GM21367 (cell line): Measurements from ENCODE around the gene TRPM1.

Experiments
- ATAC-seq: cut with Tn5 transposase; IDR thresholded peaks from one replicate; pipeline ENCODE4 v1.9.1; 2021; ENCODE audit not compliant: unreplicated experiment

The TRPM1 gene

DNA sequence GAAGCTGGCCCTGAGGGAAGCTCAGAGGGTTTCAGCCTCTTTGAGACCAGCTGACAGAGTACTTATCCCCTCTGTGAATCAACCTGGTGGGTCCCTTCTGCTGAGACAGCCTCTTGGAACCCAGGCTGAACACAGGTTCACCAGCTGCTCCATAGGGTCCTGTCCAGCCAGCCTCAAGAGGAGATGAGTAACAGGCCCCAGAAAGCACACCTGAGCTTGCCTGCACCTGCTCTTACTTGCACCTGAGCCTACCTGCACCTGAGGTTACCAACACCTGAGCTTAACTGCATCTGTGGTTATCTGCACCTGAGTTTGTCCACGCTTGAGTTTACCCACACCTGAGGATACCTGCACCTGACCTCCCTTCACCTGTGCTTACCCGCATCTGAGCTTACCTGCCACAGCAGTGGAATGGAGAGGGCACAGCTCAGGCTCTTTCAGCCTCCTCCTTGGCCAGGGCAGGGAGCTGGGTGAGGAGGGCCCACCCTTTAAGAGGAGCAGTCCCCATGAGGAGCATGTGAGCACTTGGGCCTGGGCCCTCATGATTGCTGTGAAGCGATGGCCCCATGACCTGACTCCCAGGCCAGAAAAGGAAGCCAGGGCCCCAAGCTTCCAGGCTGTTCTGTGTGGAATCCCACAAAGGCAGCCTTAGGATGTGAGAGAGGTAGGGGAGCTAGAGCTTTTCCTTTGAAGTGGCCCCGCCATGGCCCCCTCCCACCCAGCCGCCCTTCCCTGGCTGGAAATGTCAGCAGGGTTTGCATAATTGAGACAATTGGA lies at the start of gene TRPM1:
Gene TRPM1, minus strand, starts transcription at position 464 of the 777 bp plus-strand sequence. CDS start 20,370 bp downstream, outside the sequence.
- no peak for ATAC-seq

- ATAC-seq, result no peak
Measured at GRCh38 chr15:31150732-31151231, 49.3 kb upstream of the TRPM1 start.

GRCh38 chr15:31149987-31150386 lies 48.5 kb upstream of the TRPM1 start:
- ATAC-seq, result no peak

- ATAC-seq, result no peak
Measured at GRCh38 chr15:31149088-31149505, 47.6 kb upstream of the TRPM1 start.

DNA sequence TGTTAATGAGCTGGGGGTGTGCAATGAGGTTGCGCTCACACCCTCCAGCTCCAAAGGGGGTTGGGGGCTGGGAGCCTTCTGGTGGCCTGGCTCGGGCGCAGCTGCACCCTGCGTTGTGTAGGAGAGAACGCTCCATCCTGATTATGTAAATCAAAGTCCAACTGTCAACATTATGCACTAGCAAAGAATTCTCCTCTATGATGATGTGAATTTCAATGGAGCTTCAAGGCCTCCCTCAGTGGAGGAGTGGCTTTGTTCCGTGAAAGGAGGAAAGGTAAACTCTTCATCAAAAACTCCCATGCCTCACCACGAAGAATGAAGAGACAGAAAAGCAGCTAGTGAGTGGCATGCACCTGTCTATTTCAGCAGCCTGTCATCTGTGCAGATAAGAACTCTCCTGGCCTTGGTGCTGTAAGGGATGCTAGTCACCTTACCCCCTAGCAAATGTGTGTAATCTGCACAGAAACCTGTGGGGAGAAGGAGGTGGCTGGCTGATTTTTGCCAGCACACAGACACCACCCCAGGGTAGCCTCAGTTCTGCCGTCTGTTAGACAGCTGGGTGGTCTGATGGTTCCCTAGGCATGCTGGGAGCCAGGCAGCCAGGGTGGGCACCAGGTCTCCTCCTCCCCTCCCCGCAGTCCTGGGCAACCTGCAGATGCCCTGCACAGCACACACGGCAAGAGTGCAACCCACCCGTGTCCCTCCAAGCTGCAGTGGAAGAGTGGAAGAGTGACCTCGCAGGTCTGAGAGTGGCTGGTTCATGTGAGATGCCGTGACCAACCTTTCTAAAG lies 47.0 kb upstream of the TRPM1 start:
- ATAC-seq, result no peak

- no peak for ATAC-seq
Measured at GRCh38 chr15:31147944-31148296, 46.4 kb upstream of the TRPM1 start.

DNA sequence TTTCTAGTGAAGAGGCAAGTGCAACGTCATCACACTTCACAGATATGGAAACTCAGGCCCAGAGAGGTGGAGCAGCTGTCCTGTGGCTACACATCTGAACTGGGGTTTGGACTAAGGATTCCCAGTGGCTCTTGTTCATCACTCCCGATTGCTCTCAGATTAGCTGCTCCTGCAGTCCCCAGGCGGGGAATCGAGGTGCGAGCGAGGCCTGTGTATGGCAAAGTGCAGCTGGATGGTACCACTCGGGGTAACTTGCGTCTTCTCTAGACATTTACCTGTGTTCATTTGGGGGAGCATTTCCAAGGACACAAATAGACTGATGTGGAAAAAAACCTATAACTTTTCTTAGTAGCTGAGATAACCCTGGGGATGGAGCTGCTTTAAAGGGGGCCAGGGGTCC lies 45.9 kb upstream of the TRPM1 start:
- no peak for ATAC-seq

- no peak for ATAC-seq
Measured at GRCh38 chr15:31145271-31145911, 43.9 kb upstream of the TRPM1 start.

GRCh38 chr15:31141792-31142191 lies 40.3 kb upstream of the TRPM1 start:
- no peak for ATAC-seq

DNA sequence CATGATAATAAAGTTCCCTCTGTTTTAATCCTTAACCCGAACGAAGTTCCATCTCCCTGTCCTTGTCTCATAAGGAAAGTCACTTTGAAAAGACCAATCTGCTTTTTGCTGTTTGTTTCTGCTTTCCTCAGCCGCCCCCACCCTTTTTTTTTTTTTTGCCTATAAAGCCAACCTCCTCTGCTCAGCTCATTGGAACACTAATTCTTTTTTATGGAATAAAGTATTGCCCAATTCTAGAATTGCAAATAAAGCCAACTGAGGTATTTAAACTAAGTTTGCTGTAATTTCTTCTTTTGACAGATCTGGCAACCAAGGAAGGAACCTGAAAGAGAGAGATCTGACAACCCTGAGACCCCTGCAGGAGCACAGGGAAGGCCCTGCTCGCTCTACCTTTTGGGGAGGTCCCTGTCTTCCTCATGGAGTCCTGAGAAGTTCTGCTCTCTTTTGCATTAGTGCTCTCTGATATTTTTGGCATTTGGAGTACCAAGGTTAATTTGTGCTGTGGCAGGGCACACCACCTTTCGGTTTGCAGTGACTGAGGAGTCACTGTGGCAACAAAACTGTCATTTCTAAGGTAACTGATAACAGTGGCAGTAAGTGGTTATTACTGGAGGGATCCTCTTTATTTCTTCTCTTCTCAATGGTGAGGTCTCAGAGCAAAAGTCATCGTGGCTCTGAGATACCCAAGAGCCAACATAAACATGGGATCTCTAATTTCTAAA lies 35.2 kb upstream of the TRPM1 start:
- no peak for ATAC-seq

- ATAC-seq, result no peak
Measured at GRCh38 chr15:31136016-31136415, 34.5 kb upstream of the TRPM1 start.

DNA sequence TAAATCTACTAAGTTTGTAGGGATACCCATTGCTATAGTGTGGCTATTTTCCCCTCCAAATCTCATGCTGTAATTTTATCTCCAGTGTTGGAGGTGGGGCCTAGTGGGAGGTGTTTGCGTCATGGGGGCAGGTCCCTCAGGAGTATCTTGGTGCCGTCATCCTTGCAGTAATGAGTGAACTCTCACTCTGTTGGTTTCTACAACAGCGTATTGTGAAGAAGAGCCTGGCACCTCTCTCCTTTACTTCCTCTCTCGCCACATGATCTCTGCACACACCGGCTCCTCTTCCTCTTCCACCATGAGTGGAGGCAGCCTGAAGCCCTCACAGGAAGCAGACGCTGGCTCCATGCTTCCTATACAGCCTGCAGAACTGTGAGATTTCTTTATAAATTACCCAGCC lies 34.0 kb upstream of the TRPM1 start:
- no peak for ATAC-seq

GRCh38 chr15:31133890-31134289 lies 32.4 kb upstream of the TRPM1 start:
- no peak for ATAC-seq

DNA sequence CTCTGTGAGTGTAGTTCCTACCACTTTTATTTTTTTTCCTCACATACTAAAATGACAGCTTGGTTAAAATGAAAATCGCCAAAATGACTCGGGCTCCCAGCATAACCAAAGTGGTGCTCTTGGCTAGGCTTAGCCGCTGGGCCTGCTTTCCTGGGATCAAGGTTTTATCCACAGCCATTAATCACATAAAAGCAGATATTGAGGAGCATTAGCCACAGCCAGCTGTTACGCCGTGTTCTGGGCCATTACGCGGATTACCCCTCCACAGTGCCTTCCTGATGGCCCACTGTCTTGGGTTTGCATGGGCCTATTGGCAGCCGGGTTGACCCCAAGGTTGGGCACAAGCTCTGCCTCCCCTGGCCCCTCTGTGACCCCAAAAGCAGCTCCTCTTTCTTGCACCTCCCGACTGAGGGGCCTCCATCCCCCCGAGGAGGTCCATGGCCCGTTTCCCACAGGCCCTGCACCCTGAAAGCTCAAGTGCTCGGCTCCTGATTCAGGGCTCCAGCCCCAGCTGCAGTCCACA lies 30.4 kb upstream of the TRPM1 start:
- no peak for ATAC-seq

- ATAC-seq, result no peak
Measured at GRCh38 chr15:31130576-31131237, 29.2 kb upstream of the TRPM1 start.

- ATAC-seq, result no peak
Measured at GRCh38 chr15:31129769-31130303, 28.3 kb upstream of the TRPM1 start.

GRCh38 chr15:31128919-31129768 lies 27.6 kb upstream of the TRPM1 start:
- no peak for ATAC-seq

GRCh38 chr15:31128477-31128876 lies 27.0 kb upstream of the TRPM1 start:
- ATAC-seq, result no peak
